Spleen (tissue), 7 donors: ENCODE data around the gene DRAM1.
"Not testable (repeated sequence)": the region's sequence is repeated elsewhere in the genome, so short reads cannot be mapped to it uniquely, and the experiment has no call there.

Experiments
- CTCF ChIP-seq, 11 experiments: fragments of 200-600 bp in 7 of 11; fragments of 450-650 bp in 4 of 11; sonication (generic) in 4 of 11; IDR thresholded peaks in 8 of 11; conservative IDR thresholded peaks in 3 of 11; 1 replicate in 7 of 11; 2 replicates in 4 of 11; pipeline versions ENCODE4 v1.4.0 to v1.8.0; 2016 to 2021; ENCODE audit warnings: antibody characterized with exemption in 11 of 11, inconsistent platforms in 4 of 11, mild to moderate bottlenecking in 1 of 11
- POLR2A ChIP-seq, 3 donors: fragments of 450-650 bp; IDR thresholded peaks; one replicate each; pipeline ENCODE4 v1.5.1; 2017; ENCODE audit warnings: antibody characterized with exemption in 3 of 3, mild to moderate bottlenecking in 1 of 3
- POLR2AphosphoS5 ChIP-seq, 3 donors: sonication (generic); formaldehyde crosslinking; IDR thresholded peaks; one replicate each; pipeline ENCODE4 v1.5.1; 2017; ENCODE audit warnings: antibody characterized with exemption in 3 of 3
- donor health status: DM: no; HTN: no; CAD: no; lungs with moderate emphysema.
- donor health status: DM: no; HTN: no; CAD: no.
- donor health status: DM: no; HTN: no; CAD: no.

- not testable (repeated sequence) for TF ChIP-seq CTCF (IDR thresholded peaks at IDR 0.05 in 8 of 11, conservative IDR thresholded peaks at IDR 0.05 in 3 of 11); POLR2AphosphoS5 (IDR thresholded peaks at IDR 0.05); POLR2A (IDR thresholded peaks at IDR 0.05)
Observed at GRCh38 chr12:101856614-101857013, 20.8 kb upstream of the DRAM1 start.
